Karpas-422 (cell line): ENCODE results near the gene TBC1D17. TPM values are rescaled to one million over a fixed set of nuclear protein-coding genes. Genes with fewer than 3 reads are reported as not detected.

ENCODE experiments used
- DNase-seq: peaks from one replicate; pipeline ENCODE4 v3.0.0-alpha.2; 2015
- H2AFZ ChIP-seq: fragments of 200-600 bp; sonication (generic); 2 replicates; pipeline ENCODE4 v1.6.1; 2014; ENCODE audit warnings: antibody characterized with exemption, low read length, mixed read lengths
- H3K27ac ChIP-seq: fragments of 200-600 bp; sonication (generic); 2 replicates; pipeline ENCODE4 v1.5.1; 2014; ENCODE audit warnings: mild to moderate bottlenecking, low read length, moderate library complexity
- H3K27me3 ChIP-seq: fragments of 200-600 bp; sonication (generic); 2 replicates; pipeline ENCODE4 v1.6.1; 2014; ENCODE audit warnings: low read length, mixed read lengths
- H3K36me3 ChIP-seq: fragments of 200-600 bp; sonication (generic); 2 replicates; pipeline ENCODE4 v1.6.1; 2014; ENCODE audit warnings: low read length, mixed read lengths; ENCODE audit not compliant: insufficient read depth
- H3K4me1 ChIP-seq: fragments of 200-600 bp; sonication (generic); 2 replicates; pipeline ENCODE4 v1.6.1; 2014; ENCODE audit warnings: mild to moderate bottlenecking, low read length, mixed read lengths
- H3K4me2 ChIP-seq: fragments of 200-600 bp; sonication (generic); 2 replicates; pipeline ENCODE4 v1.6.1; 2014; ENCODE audit warnings: low read length, low read depth, mild to moderate bottlenecking; ENCODE audit not compliant: poor library complexity, severe bottlenecking
- H3K4me3 ChIP-seq: fragments of 200-600 bp; sonication (generic); 2 replicates; pipeline ENCODE4 v1.5.1; 2014; ENCODE audit warnings: mild to moderate bottlenecking, antibody characterized with exemption, low read length, mixed read lengths
- H3K79me2 ChIP-seq: fragments of 200-600 bp; sonication (generic); 2 replicates; pipeline ENCODE4 v1.6.1; 2014; ENCODE audit warnings: mild to moderate bottlenecking, low read length, mixed read lengths
- H3K9ac ChIP-seq: fragments of 200-600 bp; sonication (generic); 2 replicates; pipeline ENCODE4 v1.6.0; 2014; ENCODE audit warnings: low read length
- H3K9me2 ChIP-seq: fragments of 200-600 bp; sonication (generic), shearing (Covaris generic); replicated peaks from 2 replicates; pipeline ENCODE4 v1.6.0; 2014; ENCODE audit warnings: mild to moderate bottlenecking, low read length, moderate library complexity; ENCODE audit not compliant: insufficient read depth
- H3K9me3 ChIP-seq: fragments of 300-700, 200-600 bp; sonication (generic); 2 replicates; pipeline ENCODE4 v1.6.1; 2014; ENCODE audit warnings: low read length, mixed read lengths
- H4K20me1 ChIP-seq: fragments of 200-600 bp; sonication (generic); 2 replicates; pipeline ENCODE4 v1.6.1; 2014; ENCODE audit warnings: mild to moderate bottlenecking, antibody characterized with exemption, low read length, low read depth; ENCODE audit not compliant: insufficient read depth
- total RNA-seq: library from RNA; depleted of rRNA; stranded (reverse); fragments of >200 nt; shearing (Covaris generic); gene quantifications from 2 replicates; pipeline ENCODE4 v1.2.3, GENCODE V29; 2014; ENCODE audit warnings: low replicate concordance

Gene TBC1D17
- total RNA-seq, 1 experiment from 2014 or later, result 13.6 TPM

GRCh38 chr19:49869009-49869483, 8.5 kb upstream of the TBC1D17 start:
- peak overlapping the region; percentile 59 for H3K4me3 ChIP-seq
- H4K20me1 ChIP-seq, result peaks cover 20% of the 10 kb centered on the region
- H2AFZ ChIP-seq, result peak overlapping the region; percentile 52; the same call in 1 of the 2 replicates
- H3K27ac ChIP-seq, result peak overlapping the region; percentile 73
- H3K36me3 ChIP-seq, result peaks cover 11% of the 10 kb centered on the region
- peaks cover 28% of the 10 kb centered on the region for H3K79me2 ChIP-seq
- DNase-seq, result no peak
- peaks cover 49% of the 10 kb centered on the region for H3K4me1 ChIP-seq
- H3K27me3 ChIP-seq, result no peaks in the 10 kb centered on the region
- peak overlapping the region; percentile 74 for H3K4me2 ChIP-seq
- H3K9ac ChIP-seq, result peak overlapping the region; percentile 67
- no peaks in the 10 kb centered on the region for H3K9me2 ChIP-seq
- no peaks in the 10 kb centered on the region for H3K9me3 ChIP-seq

GRCh38 chr19:49869484-49870308, 7.8 kb upstream of the TBC1D17 start:
- no peaks in the 10 kb centered on the region for H3K9me3 ChIP-seq
- no peaks in the 10 kb centered on the region for H3K27me3 ChIP-seq
- H3K4me1 ChIP-seq, result peaks cover 50% of the 10 kb centered on the region
- peak; percentile 100 for DNase-seq
- peaks cover 5% of the 10 kb centered on the region for H3K36me3 ChIP-seq
- peaks cover 28% of the 10 kb centered on the region for H3K79me2 ChIP-seq
- H2AFZ ChIP-seq, result no peak overlapping the region
- H3K9me2 ChIP-seq, result no peaks in the 10 kb centered on the region
- peak overlapping the region; percentile 71 for H3K9ac ChIP-seq
- peak overlapping the region; percentile 65 for H3K4me3 ChIP-seq
- H3K4me2 ChIP-seq, result peak overlapping the region; percentile 75
- H3K27ac ChIP-seq, result peak overlapping the region; percentile 67
- peaks cover 13% of the 10 kb centered on the region for H4K20me1 ChIP-seq

- Histone ChIP-seq H3K9me2 (no peaks in the 10 kb centered on the region), H3K27me3 (no peaks in the 10 kb centered on the region), H4K20me1 (peaks cover 8% of the 10 kb centered on the region), H3K27ac (peak overlapping the region; percentile 67), H3K4me2 (peak overlapping the region; percentile 75), H3K4me1 (peaks cover 53% of the 10 kb centered on the region), H2AFZ (no peak overlapping the region), H3K9me3 (no peaks in the 10 kb centered on the region), H3K36me3 (no peaks in the 10 kb centered on the region), H3K9ac (peak overlapping the region; percentile 71), H3K4me3 (peak overlapping the region; percentile 65), H3K79me2 (peaks cover 28% of the 10 kb centered on the region)
- DNase-seq, result no peak
Observed at GRCh38 chr19:49870309-49870901, 7.1 kb upstream of the TBC1D17 start.

- Histone ChIP-seq H3K27ac (no peak overlapping the region), H3K9ac (no peak overlapping the region)
Observed at GRCh38 chr19:49871349-49871985, 6.0 kb upstream of the TBC1D17 start.

GRCh38 chr19:49872245-49873128, 5.0 kb upstream of the TBC1D17 start:
- DNase-seq, result no peak
- Histone ChIP-seq H4K20me1 (no peaks in the 10 kb centered on the region), H3K27ac (no peak overlapping the region)

More at GRCh38 chr19:49871349-49871985, 6.0 kb upstream of the TBC1D17 start:
- no peaks in the 10 kb centered on the region for H3K27me3 ChIP-seq
- peaks cover 25% of the 10 kb centered on the region for H3K79me2 ChIP-seq
- H3K36me3 ChIP-seq, result no peaks in the 10 kb centered on the region
- no peak overlapping the region for H3K4me2 ChIP-seq
- H3K9me2 ChIP-seq, result no peaks in the 10 kb centered on the region
- no peaks in the 10 kb centered on the region for H3K9me3 ChIP-seq
- DNase-seq, result no peak
- H3K4me1 ChIP-seq, result peaks cover 45% of the 10 kb centered on the region
- no peak overlapping the region for H3K4me3 ChIP-seq
- H2AFZ ChIP-seq, result no peak overlapping the region
- H4K20me1 ChIP-seq, result peaks cover 3% of the 10 kb centered on the region; the same call in 1 of the 2 replicates

GRCh38 chr19:49873129-49873521, 4.4 kb upstream of the TBC1D17 start:
- no peak overlapping the region for H3K27ac ChIP-seq
- no peaks in the 10 kb centered on the region for H3K9me3 ChIP-seq
- H3K36me3 ChIP-seq, result no peaks in the 10 kb centered on the region
- no peaks in the 10 kb centered on the region for H4K20me1 ChIP-seq
- DNase-seq, result no peak
- H2AFZ ChIP-seq, result no peak overlapping the region
- no peaks in the 10 kb centered on the region for H3K9me2 ChIP-seq
- peaks cover 40% of the 10 kb centered on the region for H3K4me1 ChIP-seq
- H3K4me2 ChIP-seq, result no peak overlapping the region
- H3K9ac ChIP-seq, result no peak overlapping the region
- no peaks in the 10 kb centered on the region for H3K27me3 ChIP-seq
- H3K79me2 ChIP-seq, result peaks cover 21% of the 10 kb centered on the region
- no peak overlapping the region for H3K4me3 ChIP-seq

More at GRCh38 chr19:49872245-49873128, 5.0 kb upstream of the TBC1D17 start:
- Histone ChIP-seq H2AFZ (no peak overlapping the region), H3K36me3 (no peaks in the 10 kb centered on the region), H3K27me3 (no peaks in the 10 kb centered on the region), H3K4me2 (no peak overlapping the region), H3K4me1 (peaks cover 44% of the 10 kb centered on the region), H3K79me2 (peaks cover 20% of the 10 kb centered on the region), H3K9ac (no peak overlapping the region), H3K4me3 (no peak overlapping the region), H3K9me3 (no peaks in the 10 kb centered on the region), H3K9me2 (no peaks in the 10 kb centered on the region)

GRCh38 chr19:49873834-49874233, 3.7 kb upstream of the TBC1D17 start:
- H3K4me3 ChIP-seq, result no peak overlapping the region
- DNase-seq, result no peak
- peaks cover 40% of the 10 kb centered on the region for H3K4me1 ChIP-seq
- peaks cover 28% of the 10 kb centered on the region for H3K79me2 ChIP-seq
- no peak overlapping the region for H2AFZ ChIP-seq
- H3K4me2 ChIP-seq, result no peak overlapping the region
- no peaks in the 10 kb centered on the region for H4K20me1 ChIP-seq
- no peaks in the 10 kb centered on the region for H3K9me2 ChIP-seq
- H3K9me3 ChIP-seq, result no peaks in the 10 kb centered on the region
- no peak overlapping the region for H3K27ac ChIP-seq
- no peak overlapping the region for H3K9ac ChIP-seq
- H3K36me3 ChIP-seq, result no peaks in the 10 kb centered on the region
- H3K27me3 ChIP-seq, result no peaks in the 10 kb centered on the region
